Hepatic stellate cell (primary cell): Measurements from ENCODE around the gene RAD9A.
"Not testable (repeated sequence)": the region's sequence is repeated elsewhere in the genome, so short reads cannot be mapped to it uniquely, and the experiment has no call there.

Experiments
- DNase-seq: peaks from one replicate; pipeline ENCODE4 v3.0.0; 2011; ENCODE audit warnings: low spot score

The RAD9A gene

DNA sequence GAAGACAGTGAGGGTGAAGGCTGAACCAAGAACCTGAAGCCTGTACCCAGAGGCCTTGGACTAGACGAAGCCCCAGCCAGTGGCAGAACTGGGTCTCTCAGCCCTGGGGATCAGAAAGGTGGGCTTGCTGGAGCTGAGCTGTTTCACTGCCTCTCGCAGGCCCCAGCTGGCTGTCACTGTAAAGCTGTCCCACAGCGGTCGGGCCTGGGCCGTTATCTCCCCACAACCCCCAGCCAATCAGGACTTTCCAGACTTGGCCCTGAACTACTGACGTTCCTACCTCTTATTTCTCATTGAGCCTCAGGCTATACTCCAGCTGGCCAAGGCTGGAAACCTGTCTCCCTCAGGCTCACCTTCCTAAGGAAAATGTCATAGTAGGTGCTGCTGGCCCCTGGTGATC lies 5.8 kb downstream of the RAD9A start:
- no peak for DNase-seq

- DNase-seq, result no peak
Measured at GRCh38 chr11:67397986-67398660, 6.3 kb downstream of the RAD9A start.

DNA sequence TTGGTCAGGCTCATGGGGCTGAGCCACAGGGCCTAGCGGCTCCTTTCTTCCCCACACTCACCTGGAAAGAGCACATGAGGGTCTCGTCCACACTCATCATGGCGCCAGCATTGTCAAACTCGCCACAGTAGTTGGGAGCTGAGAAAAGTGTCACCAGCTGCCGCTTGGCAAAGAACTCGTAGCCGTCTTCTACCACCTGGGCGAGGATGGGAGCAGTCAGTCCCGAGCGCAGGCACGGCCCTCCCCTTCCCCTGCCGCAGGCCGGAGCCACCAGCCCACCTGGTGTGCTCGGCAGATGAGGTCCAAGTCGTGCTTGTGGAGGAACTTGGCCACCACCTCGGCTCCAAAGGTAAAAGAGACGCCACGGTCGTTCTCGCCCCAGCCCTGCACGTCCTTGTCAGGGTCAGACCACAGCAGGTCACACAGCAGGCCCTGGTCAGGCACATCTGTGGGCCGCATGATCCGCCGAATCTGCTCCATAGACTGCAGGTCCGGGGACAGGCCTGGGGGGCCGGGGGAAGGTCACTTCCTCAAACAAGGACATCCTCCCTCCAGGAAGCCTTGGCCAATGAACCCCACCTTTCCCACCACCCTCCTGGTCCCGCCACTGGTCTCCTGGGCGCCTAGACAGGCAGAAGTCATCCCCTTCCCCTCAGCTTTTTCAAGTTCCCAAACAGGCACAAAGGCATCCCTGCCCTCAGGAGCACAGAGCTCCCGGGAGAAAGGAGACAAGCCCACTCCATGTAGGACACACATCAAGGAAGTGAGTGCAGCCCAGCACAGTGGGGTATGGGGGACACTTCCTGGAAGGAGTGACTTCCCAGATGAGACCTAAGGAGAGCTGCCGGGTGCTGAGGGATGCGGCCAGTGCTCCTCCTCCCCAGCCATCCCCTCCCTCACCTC lies 7.1 kb downstream of the RAD9A start:
- DNase-seq, result no peak

GRCh38 chr11:67400251-67400941 lies 8.6 kb downstream of the RAD9A start:
- no peak for DNase-seq

- no peak for DNase-seq
Measured at GRCh38 chr11:67400942-67401494, 9.2 kb downstream of the RAD9A start.

DNA sequence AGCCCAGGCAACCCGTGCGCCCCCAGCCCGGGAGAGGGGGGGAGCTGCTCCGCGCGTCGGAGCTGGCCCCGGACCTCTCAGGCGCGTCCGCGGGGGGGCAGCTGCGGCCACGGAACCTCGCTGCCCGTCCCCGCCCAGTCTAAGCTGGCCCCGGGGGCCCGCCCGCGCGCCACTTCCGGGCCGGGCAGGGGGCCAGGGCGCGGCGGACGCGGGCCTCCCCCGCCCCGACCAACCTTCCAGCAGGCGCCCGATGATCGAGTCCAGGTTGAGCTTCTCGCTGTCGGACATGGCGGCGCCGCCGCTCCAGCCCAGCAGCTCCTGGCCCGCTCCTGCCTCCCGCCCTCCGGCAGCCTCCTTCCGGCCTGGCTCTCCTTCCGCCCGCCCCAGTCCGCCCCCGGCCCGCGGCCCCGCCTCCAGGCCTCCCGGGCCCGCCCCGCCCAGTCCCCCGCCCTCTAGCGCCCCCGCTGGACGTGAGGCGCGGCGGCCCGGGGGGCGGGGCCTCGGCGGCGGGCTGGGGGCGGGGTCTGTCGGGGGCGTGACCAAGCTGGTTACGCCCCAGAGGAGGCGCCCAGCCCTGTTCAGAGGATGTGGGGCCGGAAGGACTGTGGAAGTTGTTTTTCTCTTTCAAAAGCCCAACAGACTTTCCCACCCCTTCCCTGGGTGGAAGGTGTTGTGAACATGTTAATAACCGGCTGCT lies 9.9 kb downstream of the RAD9A start, which contains the start of gene PPP1CA:
Gene PPP1CA, minus strand, starts transcription at position 364 of the 697 bp plus-strand sequence. Its CDS starts 76 bp downstream, at position 288.
- peak; percentile 98 for DNase-seq

- not testable (repeated sequence) for DNase-seq
Measured at GRCh38 chr11:67402192-67402839, 10.5 kb downstream of the RAD9A start.

DNA sequence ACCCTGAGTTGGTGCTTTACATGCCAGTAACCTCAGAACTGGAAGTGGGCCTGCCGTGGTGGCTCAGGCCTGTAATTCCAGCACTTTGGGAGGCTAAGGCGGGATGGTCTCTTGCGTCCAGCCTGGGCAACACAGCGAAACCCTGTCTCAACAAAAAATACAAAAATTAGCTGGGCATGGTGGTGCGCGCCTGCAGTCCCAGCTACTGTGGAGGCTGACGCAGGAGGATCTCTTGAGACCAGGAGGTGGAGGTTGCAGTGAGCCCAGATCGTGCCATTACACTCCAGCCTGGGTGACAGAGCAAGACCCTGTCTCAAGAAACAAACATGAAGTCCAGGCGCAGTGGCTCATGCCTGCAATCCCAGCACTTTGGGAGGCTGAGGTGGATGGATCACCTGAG lies 11.3 kb downstream of the RAD9A start:
- not testable (repeated sequence) for DNase-seq

DNA sequence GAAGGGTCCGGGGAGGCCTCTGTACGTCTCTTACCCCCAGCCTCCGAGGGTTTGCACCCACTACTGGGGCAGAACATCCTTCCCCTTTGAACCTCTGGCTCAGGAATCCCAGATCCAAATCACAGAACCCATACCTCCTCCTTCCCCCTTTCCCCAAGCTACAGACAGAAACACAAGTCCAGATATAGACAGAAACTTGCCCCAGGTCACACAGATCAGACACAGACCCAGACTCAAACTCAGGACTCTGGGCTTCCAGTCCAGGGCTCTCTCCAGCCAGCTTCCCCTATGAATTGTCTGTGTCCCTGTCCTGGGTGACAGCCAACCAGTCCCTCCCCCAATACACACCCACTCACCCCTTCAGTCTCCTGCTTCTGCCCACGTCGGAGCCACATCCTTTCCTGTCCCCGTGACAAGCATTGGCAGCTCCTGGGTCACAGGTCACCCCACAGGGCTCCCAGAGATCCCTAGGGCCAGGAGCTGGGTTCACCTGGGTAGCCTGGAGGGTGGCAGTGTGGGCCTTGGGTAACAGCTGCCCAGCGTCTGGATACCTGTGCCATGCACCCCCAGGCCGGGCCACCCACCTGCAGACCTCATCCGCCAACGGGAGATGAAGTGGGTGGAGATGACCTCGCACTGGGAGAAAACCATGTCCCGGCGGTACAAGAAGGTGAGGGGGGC lies 12.9 kb downstream of the RAD9A start:
- DNase-seq, result no peak

GRCh38 chr11:67405196-67405567 lies 13.4 kb downstream of the RAD9A start:
- DNase-seq, result no peak

DNA sequence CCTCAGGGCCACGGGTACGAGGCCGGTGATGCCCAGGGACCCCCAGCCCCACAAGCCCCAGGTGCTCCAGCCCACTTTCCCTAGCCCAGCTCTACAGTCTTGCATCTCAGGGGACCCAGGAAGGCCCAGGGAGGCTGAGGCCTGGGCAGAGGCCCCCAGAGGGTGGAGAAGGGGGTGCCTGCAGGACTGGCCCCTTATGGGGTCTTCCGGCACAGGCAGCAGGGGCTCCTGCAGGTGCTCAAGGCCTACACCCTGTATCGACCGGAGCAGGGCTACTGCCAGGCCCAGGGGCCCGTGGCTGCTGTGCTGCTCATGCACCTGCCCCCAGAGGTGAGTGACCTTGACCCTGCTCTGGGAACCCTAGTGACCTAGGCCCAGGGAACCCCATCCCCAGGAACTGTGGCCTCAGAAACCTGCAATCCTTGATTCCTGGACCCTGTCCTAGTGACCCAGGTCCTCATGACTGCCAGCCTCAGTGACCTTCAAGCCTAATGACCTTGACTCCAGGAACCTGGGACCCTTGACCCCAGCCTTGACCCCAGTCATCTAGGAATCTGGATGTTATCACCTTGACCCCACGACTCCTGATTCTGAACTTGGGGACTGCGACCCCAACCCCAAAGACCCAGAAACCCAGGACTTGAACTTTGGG lies 14.0 kb downstream of the RAD9A start:
- DNase-seq, result no peak

- no peak for DNase-seq
Measured at GRCh38 chr11:67406420-67406968, 14.7 kb downstream of the RAD9A start.

DNA sequence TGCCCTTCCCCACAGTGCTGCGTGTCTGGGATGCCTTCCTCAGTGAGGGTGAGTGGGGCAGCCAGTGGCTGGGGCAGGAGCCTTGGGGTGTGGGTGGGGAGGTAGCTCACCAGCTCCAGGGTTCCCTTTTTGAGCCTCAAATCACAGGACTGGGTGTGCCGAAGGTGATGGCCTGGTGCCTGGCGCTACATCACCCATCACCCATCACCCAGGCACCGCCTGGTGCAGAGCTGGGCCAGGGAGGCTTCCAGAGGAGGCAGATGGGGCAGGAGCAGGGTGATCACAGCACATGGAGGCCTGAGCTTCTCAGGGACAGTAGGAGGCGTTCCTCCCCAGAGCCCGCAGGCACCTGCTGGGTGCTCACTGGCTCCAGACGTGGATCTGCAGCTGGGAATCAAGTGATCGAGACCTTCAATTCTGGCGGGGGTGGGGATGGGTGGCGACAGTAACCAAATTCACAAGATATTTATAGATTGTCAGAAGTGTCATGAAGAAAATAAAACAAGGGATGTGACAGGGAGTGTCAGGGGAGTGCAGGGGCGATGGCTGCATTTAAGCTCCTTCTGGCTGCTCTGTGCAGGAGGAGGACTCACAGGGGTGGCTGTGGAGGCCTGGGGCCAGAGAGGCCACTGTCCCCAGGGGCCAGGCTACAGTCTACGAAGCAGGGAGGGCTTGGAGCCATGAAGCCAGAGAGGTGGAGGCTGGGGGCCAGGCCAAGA lies 15.3 kb downstream of the RAD9A start:
- DNase-seq, result no peak

DNA sequence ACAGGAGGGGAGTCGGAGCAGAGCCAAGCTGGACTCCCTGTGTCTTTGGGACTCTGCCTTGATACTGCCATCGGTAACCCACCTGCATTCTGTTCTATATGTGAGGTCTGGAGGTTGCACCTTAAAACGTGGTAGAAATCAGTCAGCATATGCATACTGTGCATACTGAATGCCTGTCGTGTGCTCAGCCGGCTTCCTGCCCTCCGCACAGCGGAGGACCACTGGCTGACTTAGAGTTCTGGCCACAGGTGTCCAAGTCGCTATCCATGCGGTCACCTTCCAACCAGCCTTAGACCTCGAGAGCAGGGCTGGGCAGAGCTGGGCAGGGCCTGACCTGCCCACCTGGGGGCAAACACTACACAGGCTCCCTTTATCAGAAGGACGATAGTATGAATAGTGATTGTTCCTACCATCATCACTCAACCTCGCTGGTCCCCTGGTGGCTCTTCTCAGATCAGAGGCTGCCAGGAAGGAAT lies 15.9 kb downstream of the RAD9A start:
- DNase-seq, result no peak

GRCh38 chr11:67408437-67409200 lies 16.8 kb downstream of the RAD9A start:
- DNase-seq, result no peak

- DNase-seq, result no peak
Measured at GRCh38 chr11:67409261-67409666, 17.5 kb downstream of the RAD9A start.

GRCh38 chr11:67409781-67410368 lies 18.1 kb downstream of the RAD9A start:
- no peak for DNase-seq

DNA sequence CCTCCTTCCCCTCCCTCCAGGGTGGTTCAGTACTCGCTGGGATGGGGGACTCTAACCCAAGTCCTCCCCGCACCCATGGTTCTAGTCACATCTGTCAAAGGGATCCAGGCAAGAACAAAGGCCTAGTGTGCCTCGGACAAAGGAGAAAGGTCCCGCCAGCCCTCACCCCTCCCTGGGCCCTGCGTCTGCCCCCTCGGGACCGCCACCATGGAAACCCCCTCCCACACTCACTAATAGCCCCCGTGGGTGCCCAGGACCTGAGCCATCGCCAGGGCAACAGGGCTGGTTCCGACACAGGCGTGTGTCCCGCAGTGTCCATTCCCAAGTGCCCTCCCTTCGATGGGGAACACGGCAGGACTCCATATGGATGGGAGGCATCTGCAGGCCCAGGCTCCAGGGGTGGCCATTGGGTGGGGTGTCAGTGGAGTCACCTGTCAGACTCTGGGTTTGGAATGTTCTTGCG lies 18.6 kb downstream of the RAD9A start:
- DNase-seq, result no peak
